Lung (tissue), 12 donors: ENCODE measurements around the gene OR6S1. TPM values are rescaled to one million over a fixed set of nuclear protein-coding genes. Genes with fewer than 3 reads are reported as not detected.

Source experiments
- ATAC-seq: fragments of 200-7000 bp; cut with Tn5 transposase; one replicate; pipeline ENCODE4 v1.9.1; 2020; ENCODE audit warnings: moderate number of reproducible peaks; ENCODE audit not compliant: insufficient read depth, low FRiP score
- DNase-seq, 3 donors: peaks; one replicate each; pipeline ENCODE4 v3.0.0-alpha.2; 2013 to 2017
- H3K27ac ChIP-seq, 2 donors: one replicate each; pipeline ENCODE4 v1.5.1; 2013; ENCODE audit warnings: mild to moderate bottlenecking in 2 of 2, moderate library complexity in 2 of 2, control low read depth in 1 of 2, inconsistent platforms in 1 of 2, low read depth in 1 of 2, low read length in 1 of 2
- H3K27me3 ChIP-seq, 3 donors: one replicate each; pipeline ENCODE4 v1.5.1; 2013; ENCODE audit warnings: low read length in 2 of 3; ENCODE audit not compliant: control insufficient read depth in 3 of 3, insufficient read depth in 3 of 3
- H3K36me3 ChIP-seq, 4 donors: one replicate each; pipeline ENCODE4 v1.5.1; 2013; ENCODE audit warnings: low read length in 4 of 4, mild to moderate bottlenecking in 1 of 4, moderate library complexity in 1 of 4; ENCODE audit not compliant: control insufficient read depth in 4 of 4, insufficient read depth in 4 of 4
- H3K4me1 ChIP-seq, 5 donors: one replicate each; pipeline ENCODE4 v1.5.1; 2013; ENCODE audit warnings: low read length in 5 of 5, mild to moderate bottlenecking in 2 of 5, moderate library complexity in 1 of 5; ENCODE audit not compliant: control insufficient read depth in 5 of 5, insufficient read depth in 5 of 5
- H3K4me3 ChIP-seq: one replicate; pipeline ENCODE4 v1.5.1; 2013; ENCODE audit warnings: mild to moderate bottlenecking, control low read depth, moderate library complexity
- H3K9ac ChIP-seq, 2 donors: one replicate each; pipeline ENCODE4 v1.5.1; 2013; ENCODE audit warnings: low read length in 2 of 2, control low read depth in 1 of 2; ENCODE audit not compliant: insufficient read depth in 1 of 2
- H3K9me3 ChIP-seq, 4 donors: one replicate each; pipeline ENCODE4 v1.5.1; 2013; ENCODE audit warnings: low read length in 3 of 4, mild to moderate bottlenecking in 1 of 4, moderate library complexity in 1 of 4; ENCODE audit not compliant: control insufficient read depth in 4 of 4, insufficient read depth in 3 of 4
- CTCF ChIP-seq: IDR thresholded peaks from 2 replicates; pipeline ENCODE4 v1.5.1; 2012; ENCODE audit warnings: mild to moderate bottlenecking; ENCODE audit errors: control extremely low read depth, extremely low read depth
- WGBS, 2 donors: extraction: QIAGEN DNeasy Blood & Tissue Kit; methylation state at CpG; one replicate each; pipeline ENCODE4 v1.1.7; 2013; 5-methylcytosine and 5-hydroxymethylcytosine counted together
- polyA plus RNA-seq, 2 donors: library from polyadenylated mRNA; stranded (reverse); fragments of 200-250 nt; gene quantifications; one replicate each; pipeline ENCODE4 v1.2.1, GENCODE V29; 2013
- total RNA-seq, 2 donors: library from RNA; depleted of rRNA in 1 of 2; stranded (reverse); fragments of >200 nt in 1 of 2; gene quantifications; one replicate each; pipeline ENCODE4 v1.2.1, GENCODE V29; 2014 to 2021
- donor health status: control.
- donor health status: control.
- donor health status: Bipolar disorder and iron deficiency.
- donor health status: healthy.
- donor health status: DM: yes; HTN: yes; CAD: no.

OR6S1 gene
- total and polyA plus RNA-seq, 4 donors, result not detected

GRCh38 chr14:20606190-20606901 is 35.1 kb downstream of the OR6S1 start:
- Histone ChIP-seq H3K27me3 (no peaks in the 10 kb centered on the region), H3K4me3 (no peak overlapping the region), H3K9ac (no peak overlapping the region), H3K36me3 (no peaks in the 10 kb centered on the region), H3K9me3 (no peaks in the 10 kb centered on the region), H3K27ac (no peak overlapping the region), H3K4me1 (peaks cover 0 to 9% (median 2%) of the 10 kb centered on the region in 5 donors)
- no peak for ATAC-seq
- TF ChIP-seq CTCF, result peak; percentile 23
- no peak for DNase-seq
- WGBS, 2 donors, result 42 to 44% methylated on average over 8 of the region's 8 CpGs

- WGBS, 2 donors, result 60 to 85% methylated on average over 13 of the region's 13 CpGs
Measured at GRCh38 chr14:20603813-20604690, 37.4 kb downstream of the OR6S1 start.

GRCh38 chr14:20602583-20602982 is 38.9 kb downstream of the OR6S1 start:
- Histone ChIP-seq H3K9ac (no peak overlapping the region), H3K27me3 (no peaks in the 10 kb centered on the region), H3K36me3 (no peaks in the 10 kb centered on the region), H3K9me3 (no peaks in the 10 kb centered on the region), H3K4me3 (no peak overlapping the region), H3K4me1 (no peaks in the 10 kb centered on the region), H3K27ac (no peak overlapping the region)
- ATAC-seq (no peak), DNase-seq (no peak)
- 88% methylated on average over 9 of the region's 9 CpGs for WGBS, 2 donors
- TF ChIP-seq CTCF, result no peak

More at GRCh38 chr14:20603813-20604690, 37.4 kb downstream of the OR6S1 start:
- Histone ChIP-seq H3K4me3 (no peak overlapping the region), H3K36me3 (no peaks in the 10 kb centered on the region), H3K9me3 (no peaks in the 10 kb centered on the region), H3K9ac (no peak overlapping the region), H3K4me1 (no peaks in the 10 kb centered on the region), H3K27ac (no peak overlapping the region), H3K27me3 (no peaks in the 10 kb centered on the region)
- TF ChIP-seq CTCF, result no peak
- ATAC-seq (no peak), DNase-seq (no peak)
